Measurements from ENCODE around the gene ECEL1. TPM values are rescaled to one million over a fixed set of nuclear protein-coding genes. Genes with fewer than 3 reads are reported as not detected.

The ECEL1 gene
- total and polyA plus RNA-seq, 2 experiments from 2014 or later, result 1.1 to 1.2 TPM

- Histone ChIP-seq H3K4me1 (ENCODE audit: insufficient read depth) (peaks cover 18% of the 10 kb centered on the region), H3K27ac (no peak overlapping the region), H3K27me3 (peaks cover 44% of the 10 kb centered on the region), H2AFZ (no peak overlapping the region), H3K79me2 (no peaks in the 10 kb centered on the region), H3K9me3 (ENCODE audit: low read depth) (no peaks in the 10 kb centered on the region), H3K9me2 (replicated peaks; ENCODE audit: insufficient read depth) (no peaks in the 10 kb centered on the region), H3K36me3 (replicated peaks; ENCODE audit: insufficient read depth, low read depth) (no peaks in the 10 kb centered on the region), H3K4me2 (no peak overlapping the region), H3K4me3 (no peak overlapping the region), H4K20me1 (ENCODE audit: insufficient read depth, poor library complexity, severe bottlenecking) (no peaks in the 10 kb centered on the region)
- WGBS (ENCODE audit: low lambda C conversion rate, missing lambda C conversion rate), result 31% methylated on average over 9 of the region's 10 CpGs
- DNase-seq (ENCODE audit: low spot score), result no peak
- no peak for TF ChIP-seq EZH2 (IDR thresholded peaks at IDR 0.05; ENCODE audit: borderline replicate concordance)
- TF ChIP-seq, protein P1, sequence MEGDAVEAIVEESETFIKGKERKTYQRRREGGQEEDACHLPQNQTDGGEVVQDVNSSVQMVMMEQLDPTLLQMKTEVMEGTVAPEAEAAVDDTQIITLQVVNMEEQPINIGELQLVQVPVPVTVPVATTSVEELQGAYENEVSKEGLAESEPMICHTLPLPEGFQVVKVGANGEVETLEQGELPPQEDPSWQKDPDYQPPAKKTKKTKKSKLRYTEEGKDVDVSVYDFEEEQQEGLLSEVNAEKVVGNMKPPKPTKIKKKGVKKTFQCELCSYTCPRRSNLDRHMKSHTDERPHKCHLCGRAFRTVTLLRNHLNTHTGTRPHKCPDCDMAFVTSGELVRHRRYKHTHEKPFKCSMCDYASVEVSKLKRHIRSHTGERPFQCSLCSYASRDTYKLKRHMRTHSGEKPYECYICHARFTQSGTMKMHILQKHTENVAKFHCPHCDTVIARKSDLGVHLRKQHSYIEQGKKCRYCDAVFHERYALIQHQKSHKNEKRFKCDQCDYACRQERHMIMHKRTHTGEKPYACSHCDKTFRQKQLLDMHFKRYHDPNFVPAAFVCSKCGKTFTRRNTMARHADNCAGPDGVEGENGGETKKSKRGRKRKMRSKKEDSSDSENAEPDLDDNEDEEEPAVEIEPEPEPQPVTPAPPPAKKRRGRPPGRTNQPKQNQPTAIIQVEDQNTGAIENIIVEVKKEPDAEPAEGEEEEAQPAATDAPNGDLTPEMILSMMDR (IDR thresholded peaks at IDR 0.05; ENCODE audit: poor library complexity), result no peak
- no peak for TF ChIP-seq EZH2phosphoT487 (IDR thresholded peaks at IDR 0.05; ENCODE audit: low read depth, severe bottlenecking, unreplicated experiment)
Observed at GRCh38 chr2:232505856-232506255, 18.2 kb upstream of the ECEL1 start.

DNA sequence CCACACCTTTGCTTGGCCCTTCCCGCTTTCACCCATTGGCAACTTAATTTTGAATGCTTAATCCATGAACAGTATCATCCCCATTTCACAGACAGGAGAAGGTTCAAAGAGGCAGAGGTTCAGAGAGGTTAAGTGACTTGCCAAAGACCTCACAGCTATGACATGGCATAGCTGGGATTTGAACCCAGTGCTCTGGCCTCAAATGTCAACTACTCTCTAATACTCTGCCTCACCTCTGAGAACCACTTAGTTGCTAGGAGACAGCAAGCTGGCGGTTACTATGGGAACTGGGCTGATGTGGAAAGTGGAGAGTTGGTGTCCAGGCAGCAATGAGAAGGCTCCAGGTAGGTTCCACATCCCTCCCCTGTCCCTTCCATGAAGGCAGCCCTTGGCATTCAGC, 16.8 kb upstream of the ECEL1 start:
- TF ChIP-seq EZH2phosphoT487 (IDR thresholded peaks at IDR 0.05; ENCODE audit: low read depth, severe bottlenecking, unreplicated experiment) (no peak), EZH2 (IDR thresholded peaks at IDR 0.05; ENCODE audit: borderline replicate concordance) (no peak)
- TF ChIP-seq, protein P1 (IDR thresholded peaks at IDR 0.05; ENCODE audit: poor library complexity), result no peak
- no peak for DNase-seq (ENCODE audit: low spot score)
- Histone ChIP-seq H3K4me2 (no peak overlapping the region), H3K36me3 (replicated peaks; ENCODE audit: insufficient read depth, low read depth) (no peaks in the 10 kb centered on the region), H3K79me2 (no peaks in the 10 kb centered on the region), H3K4me1 (ENCODE audit: insufficient read depth) (peaks cover 18% of the 10 kb centered on the region), H3K27ac (no peak overlapping the region), H3K9me3 (ENCODE audit: low read depth) (no peaks in the 10 kb centered on the region), H3K27me3 (peaks cover 54% of the 10 kb centered on the region), H3K9me2 (replicated peaks; ENCODE audit: insufficient read depth) (no peaks in the 10 kb centered on the region), H3K4me3 (no peak overlapping the region), H2AFZ (no peak overlapping the region), H4K20me1 (ENCODE audit: insufficient read depth, poor library complexity, severe bottlenecking) (no peaks in the 10 kb centered on the region)
- WGBS (ENCODE audit: low lambda C conversion rate, missing lambda C conversion rate), result 84% methylated on average over 2 of the region's 2 CpGs

- 38% methylated on average over 12 of the region's 16 CpGs for WGBS (ENCODE audit: low lambda C conversion rate, missing lambda C conversion rate)
- H3K4me2 ChIP-seq, result peak overlapping the region; percentile 97
- no peaks in the 10 kb centered on the region for H3K79me2 ChIP-seq
- H4K20me1 ChIP-seq (ENCODE audit: insufficient read depth, poor library complexity, severe bottlenecking), result no peaks in the 10 kb centered on the region
- no peaks in the 10 kb centered on the region for H3K9me3 ChIP-seq (ENCODE audit: low read depth)
- peaks cover 55% of the 10 kb centered on the region for H3K27me3 ChIP-seq
- no peak for DNase-seq (ENCODE audit: low spot score)
- no peak overlapping the region for H3K27ac ChIP-seq
- no peak overlapping the region for H3K4me3 ChIP-seq
- H3K9me2 ChIP-seq (replicated peaks; ENCODE audit: insufficient read depth), result no peaks in the 10 kb centered on the region
- H3K36me3 ChIP-seq (replicated peaks; ENCODE audit: insufficient read depth, low read depth), result no peaks in the 10 kb centered on the region
- H3K4me1 ChIP-seq (ENCODE audit: insufficient read depth), result peaks cover 18% of the 10 kb centered on the region
- H2AFZ ChIP-seq, result peak overlapping the region; percentile 60
- TF ChIP-seq, protein P1 (IDR thresholded peaks at IDR 0.05; ENCODE audit: poor library complexity), result no peak
- peak; percentile 27 for TF ChIP-seq EZH2 (IDR thresholded peaks at IDR 0.05; ENCODE audit: borderline replicate concordance)
- TF ChIP-seq EZH2phosphoT487 (IDR thresholded peaks at IDR 0.05; ENCODE audit: low read depth, severe bottlenecking, unreplicated experiment), result no peak
Observed at GRCh38 chr2:232503809-232504323, 16.2 kb upstream of the ECEL1 start.
